NCI-H446 treated with DMSO at 0.1 percent for 48 hours (cell line): ENCODE data around the gene SERINC3.

Experiments used
- DNase-seq: peaks from one replicate; lab custom pipeline; 2025; lab: John Stamatoyannopoulos, UW

The SERINC3 gene

DNA sequence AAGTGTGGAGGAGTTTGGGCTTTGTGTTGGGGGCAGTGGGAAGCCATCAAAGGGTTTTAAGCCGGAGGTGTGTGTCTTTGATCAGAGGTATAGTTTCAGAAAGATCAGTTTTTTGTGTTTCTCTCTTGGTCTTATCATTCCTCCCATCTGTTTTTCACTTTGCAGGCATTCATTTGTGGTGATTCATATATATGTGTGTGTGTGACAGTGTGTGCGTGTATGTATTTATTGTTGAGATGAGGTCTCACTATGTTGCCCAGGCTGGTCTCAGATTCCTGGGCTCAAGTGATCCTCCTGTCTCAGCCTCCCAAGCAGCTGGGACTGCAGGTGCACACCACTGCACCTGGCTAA is 11.1 kb upstream of the SERINC3 start:
- no peak for DNase-seq

DNA sequence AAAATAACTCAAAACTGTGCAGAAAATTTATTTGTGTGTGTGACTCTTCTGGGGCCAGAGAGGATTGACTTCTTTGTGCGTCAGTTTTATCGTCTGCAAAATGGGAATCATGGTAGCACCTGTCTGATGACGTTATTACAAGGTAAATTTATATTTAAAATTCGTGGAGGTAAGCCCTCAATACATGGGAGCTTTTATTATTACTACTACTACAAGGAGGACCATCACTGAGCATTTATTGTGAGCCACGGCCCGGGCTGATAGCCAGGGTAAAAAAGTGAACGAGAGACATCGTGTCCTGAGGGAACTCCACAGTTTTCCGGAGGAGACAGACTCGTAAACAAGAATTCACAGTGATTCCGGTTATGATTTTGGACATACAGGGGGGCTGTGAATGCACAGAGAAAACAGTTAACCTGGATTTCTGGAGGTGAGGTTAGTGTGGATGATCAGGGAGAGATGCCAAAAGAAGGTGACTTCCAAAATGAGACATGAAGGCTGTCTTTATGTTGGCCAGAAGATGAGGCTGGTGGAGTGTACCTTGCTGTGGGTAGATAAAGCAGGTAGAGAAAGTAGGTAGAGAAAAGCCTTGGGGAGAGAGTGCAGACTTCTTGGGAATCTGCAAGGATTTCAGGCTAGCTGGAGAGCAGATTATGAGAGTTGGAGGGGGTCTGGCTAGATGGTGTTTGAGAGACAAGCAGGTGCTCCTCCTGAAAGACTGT is 10.6 kb upstream of the SERINC3 start:
- DNase-seq: no peak

DNA sequence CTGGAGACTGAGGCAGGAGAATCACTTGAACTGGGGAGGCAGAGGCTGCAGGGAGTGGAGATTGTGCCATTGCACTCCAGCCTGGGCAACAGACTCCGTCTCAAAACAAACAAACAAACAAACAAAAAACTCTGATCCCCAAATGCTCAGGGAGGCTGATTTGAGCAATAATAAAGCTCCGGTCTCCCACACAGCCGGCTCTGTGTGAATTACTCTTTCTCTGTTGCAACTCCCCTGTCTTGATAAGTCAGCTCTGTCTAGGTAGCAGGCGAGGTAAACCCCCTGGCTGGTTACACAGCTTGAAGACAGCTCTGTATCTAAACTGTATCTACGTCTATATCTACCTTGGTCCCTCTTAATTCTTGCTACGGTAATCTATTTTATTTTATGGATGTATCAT is 6.4 kb upstream of the SERINC3 start:
- DNase-seq: no peak

DNA sequence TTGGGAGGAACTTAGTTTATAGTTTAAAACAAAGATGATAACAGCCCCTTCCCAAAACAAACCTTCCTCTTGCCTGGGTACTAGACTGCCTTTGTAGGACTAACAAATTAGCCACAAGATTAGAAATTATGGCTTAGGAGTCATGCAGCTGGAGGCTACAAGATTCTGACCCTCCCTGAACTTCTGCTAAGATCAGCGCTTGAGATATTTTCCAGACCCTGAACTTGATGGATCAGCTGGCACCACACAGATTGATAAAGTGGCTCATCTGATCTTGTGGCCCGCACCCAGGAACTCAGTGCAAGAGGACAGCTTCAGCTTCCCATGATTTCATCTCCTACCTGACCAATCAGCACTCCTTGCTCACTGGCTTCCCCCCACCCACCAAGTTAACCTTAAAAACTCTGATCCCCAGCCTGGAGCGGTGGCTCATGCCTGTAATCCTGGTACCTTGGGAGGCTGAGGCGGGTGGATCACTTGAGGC is 5.9 kb upstream of the SERINC3 start:
- no peak for DNase-seq

DNA sequence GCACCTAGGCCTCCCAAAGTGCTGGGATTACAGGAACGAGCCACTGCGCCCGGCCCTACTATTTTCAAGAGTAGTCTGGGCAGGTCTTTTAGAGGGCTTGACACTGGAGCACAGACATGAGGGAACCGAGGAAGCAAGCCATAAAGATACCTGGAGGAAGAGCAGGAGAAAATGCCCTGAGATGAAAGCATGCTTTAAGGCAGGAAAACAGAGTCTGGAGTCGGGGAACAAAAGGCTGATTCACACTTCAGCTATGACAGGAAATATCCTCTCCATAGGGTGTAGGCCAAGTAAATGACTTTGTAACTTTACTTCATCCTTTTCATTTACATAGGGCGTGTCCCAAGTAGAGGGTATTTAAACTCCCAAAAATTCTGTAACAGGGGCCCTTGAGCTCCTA is 4.3 kb upstream of the SERINC3 start:
- no peak for DNase-seq

DNA sequence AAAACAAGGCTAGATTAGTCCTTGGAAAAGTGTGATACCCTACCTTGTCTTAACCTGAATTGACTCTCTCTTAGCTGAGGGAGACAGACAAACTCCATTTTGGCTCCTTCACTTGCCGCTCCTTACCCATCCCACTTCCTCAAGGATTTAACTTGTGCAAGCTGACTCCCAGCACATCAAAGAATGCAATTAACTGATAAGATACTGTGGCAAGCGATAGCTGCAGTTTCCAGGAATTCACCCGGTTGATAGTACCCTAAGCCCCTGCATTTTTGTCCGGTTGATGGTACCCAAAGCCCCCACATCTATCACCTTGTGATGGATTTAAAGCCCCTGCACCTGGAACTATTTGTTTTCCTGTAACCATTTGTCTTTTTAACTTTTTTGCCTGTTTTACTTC is 1.9 kb upstream of the SERINC3 start:
- no peak for DNase-seq

DNA sequence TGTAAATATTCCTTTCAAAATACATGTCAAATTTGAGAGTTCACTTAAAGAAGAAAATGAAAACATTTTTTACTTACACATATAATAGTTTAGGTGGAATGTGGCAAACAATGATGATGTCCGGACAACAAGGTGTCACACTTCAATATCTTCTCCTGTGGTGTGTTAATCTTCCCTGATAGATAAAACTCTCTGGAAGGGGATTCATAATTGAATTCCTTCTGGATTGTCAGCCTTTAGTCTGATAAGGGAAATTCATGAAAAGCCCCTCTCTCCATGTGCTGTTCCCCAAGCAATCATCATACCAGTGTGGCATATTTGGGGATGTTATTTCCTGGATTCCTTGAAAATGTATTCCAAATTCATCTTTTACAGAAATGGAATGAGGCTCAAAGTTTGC is 971 bp upstream of the SERINC3 start:
- no peak for DNase-seq

DNA sequence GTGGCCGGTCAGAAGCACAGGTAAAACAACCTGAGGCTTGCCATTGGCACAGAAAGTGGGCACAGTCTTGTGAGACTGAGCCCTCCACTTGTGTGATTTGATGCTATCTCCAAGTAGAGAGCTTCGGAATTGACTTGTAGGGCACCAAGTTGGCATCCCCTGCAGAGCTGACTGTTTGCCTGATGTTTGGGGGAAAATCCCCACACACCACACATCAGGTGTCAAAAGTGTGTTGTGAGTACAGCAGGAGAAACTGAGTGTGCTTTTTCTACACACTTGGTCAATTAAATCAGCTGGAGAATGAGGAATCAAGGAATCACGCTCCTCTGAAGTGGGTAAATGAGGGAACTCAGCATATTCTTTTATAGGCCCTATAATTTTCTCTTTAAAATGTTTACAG is 989 bp downstream of the SERINC3 start:
- DNase-seq: no peak

DNA sequence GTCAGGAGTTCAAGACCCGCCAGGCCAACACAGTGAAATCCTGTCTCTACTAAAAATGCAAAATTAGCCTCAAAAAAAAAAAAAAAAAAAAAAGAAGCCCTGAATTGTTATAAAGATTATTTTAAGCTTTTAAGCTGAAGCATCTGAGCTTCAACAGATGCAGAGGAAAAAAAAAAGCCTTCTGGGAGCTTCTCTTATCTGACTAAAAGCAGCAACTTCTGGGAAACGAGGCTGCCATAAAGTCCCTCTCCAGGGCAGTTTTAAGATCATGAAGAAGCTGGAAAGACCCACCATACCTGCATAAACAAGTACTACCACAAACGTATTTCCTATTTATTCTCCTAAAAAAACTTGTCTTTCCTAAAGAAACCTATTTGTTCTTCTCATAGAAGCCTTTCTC is 3.6 kb downstream of the SERINC3 start:
- DNase-seq: no peak

DNA sequence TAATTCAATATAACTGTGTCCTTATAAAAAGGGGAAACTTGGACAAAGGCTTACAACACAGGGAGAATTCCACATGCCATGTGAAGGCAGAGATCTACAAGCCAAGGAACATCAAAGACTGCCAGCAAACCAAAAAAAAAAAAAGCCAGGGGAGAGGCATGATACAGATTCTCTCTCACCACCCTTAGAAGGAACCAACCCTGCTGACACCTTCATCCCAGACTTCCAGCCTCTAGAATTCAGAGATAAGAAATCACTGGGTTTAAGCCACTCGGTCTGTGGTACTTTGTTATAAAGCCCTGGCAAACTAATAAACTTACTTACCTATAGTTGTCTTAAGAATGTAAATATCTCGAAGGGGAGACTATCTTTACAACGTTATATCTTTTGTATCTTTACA is 4.4 kb downstream of the SERINC3 start:
- DNase-seq: no peak

DNA sequence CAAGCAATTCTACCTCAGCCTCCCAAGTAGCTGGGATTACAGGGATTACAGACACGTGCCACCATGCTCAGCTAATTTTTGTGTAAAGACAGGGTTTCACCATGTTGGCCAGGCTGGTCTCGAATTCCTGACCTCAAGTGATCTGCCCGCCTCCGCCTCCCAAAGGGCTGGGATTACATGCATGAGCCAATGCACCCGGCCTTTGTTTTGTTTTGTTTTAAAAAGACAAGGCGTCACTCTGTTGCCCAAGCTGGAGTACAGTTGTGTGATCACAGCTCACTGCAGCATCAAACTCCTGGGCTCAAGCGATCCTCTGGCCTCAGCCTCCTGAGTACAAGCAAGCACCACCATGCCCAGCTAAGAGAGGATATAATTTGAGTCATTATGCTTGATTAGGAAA is 5.4 kb downstream of the SERINC3 start:
- DNase-seq: no peak

DNA sequence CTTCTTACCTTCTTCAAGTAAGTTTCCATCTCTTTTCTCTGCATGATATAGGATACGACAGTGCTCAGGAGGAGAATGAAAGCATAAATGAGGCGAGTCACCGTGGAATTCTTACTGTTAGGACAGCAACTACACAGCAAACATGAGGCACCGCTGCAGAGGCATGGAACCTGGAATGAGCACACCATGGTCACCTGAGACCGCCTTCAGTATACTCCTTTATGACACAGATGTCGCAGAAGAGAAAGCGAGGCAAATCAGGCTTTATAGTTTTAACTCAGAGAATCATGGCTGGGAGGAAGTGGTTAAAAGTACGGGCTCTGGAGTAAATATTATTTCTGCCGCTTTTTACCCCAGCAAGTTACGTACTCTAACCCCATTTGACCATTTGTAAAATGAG is 8.0 kb downstream of the SERINC3 start:
- no peak for DNase-seq

DNA sequence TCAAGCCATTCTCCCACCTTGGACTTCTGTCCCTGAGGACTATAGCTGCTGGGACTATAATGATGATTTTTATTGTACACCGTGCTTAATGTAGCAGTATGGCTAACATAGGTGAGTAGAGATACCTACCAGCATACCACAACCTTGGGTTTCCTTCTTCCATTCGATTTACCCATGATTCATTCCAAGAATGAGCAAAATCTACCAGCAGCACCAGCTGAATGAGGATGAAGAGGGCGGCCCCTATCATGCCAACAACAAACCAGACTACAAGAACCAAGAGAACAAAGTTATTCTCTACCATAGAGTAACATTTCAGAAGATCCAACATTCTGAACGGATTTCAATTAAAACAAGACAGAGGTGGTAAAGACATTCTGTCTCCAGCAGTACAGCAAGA is 12.1 kb downstream of the SERINC3 start:
- no peak for DNase-seq

DNA sequence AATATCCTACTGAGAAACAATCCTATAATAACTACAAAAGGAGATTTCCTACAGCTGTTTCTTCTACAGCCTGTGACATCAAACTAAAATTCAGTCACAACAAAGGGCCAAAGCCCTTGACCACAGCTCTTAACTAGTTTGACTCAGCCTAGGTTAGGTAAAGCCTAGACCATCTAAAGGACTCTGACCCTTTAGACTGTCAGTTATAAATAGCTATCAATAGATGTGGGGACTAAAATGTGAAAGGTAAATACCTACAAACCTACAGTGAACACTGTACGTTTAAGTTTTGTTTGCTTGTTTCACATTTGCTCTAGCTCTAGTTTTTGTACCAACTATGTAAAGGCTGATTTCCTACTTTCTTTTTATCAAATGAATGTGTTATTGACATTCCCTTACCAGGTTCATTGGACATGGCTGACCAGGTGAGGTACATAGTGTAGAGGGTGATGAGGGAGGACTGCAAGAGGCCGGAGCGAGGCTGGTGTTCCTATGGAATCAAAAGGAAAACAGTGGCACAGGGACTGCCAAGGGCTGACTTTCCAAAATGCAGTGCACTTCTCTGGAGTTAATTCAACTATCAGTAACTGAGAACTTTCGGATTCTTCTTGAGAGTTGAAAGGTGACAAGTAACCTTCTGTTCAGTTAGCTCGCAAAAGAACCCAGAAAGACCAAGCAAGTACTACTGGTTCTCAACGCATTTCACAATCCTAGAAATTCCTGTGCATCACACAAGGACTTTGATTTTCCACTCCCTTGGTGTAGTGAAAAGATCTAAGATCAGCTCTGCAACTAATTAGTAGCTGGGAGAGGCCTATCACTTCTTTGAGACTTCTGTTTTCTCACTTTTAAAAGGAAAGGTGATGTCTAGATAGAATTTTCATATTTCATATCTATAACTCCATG is 17.2 kb downstream of the SERINC3 start:
- DNase-seq: no peak

DNA sequence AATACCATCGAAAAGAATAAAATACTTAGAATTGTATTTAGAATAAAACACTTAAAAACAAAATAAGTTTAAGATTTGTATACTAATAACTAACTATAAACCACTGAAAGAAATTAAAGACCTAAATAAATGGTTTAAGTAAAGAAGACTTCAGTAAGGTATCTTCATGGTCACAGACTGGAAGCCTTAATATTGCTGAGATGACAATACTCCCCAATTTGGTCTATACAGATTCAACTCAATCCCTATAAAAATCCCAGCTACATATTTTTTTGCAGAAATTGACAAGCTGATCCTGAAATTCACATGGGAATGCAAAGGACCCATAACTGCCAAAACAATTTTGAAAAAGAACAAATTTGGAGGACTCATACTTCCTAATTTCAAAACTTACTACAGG is 18.9 kb downstream of the SERINC3 start:
- no peak for DNase-seq

DNA sequence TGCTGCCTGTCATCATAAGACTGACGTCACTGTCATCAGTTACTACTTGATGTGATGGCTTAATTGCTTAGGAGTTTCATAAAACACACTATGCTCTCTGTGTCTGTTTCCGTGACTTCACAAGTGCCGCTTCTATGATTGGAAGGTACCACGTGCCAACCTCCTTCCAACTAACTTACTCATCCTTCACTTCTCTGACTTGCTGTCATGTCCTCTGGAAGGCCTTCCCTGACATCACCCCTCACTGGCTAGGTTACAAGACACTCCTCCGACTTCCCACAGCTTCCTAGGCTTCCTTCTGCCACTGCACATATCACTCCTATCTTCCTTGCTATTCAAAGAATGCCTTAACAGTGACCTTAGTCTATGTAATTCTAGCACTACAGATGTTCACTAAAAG is 20.4 kb downstream of the SERINC3 start:
- no peak for DNase-seq

DNA sequence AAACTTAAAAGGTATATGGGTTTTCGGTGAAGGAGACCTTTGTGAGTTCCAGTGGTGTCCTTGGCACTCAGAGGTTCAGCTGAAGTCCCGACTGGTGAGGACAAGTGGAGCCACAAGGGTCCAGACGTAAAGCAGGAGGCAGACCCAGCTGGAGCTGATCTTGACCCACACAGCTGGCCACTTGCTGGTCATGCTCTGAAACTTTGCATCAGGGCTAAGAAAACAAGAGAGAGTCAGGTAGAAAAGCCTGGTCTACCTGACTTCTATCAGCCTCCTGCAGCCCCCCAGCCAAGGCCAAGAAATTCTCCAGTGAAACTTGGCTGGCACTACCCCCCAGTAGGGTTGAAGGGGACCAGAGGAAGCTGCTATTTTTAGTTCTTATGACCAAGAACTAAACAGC is 21.6 kb downstream of the SERINC3 start:
- no peak for DNase-seq

DNA sequence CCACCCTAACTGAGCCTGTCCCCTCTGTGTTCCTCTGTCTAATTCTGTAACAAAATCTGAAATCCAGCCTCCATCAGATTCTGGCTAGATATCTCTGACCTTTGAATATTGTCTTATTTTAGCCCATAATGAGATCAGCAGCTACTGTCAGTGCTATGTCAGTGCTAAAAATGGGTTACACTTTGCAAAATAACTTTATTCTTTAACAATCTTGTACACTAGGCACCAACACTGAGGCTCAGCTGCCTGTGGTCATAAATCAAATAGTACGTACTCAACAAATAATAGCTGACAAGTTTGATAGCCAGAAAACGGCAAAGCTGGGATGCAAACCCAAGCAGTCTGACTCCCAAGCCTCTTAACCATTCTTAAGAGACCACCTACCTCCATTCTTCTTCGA is 24.1 kb downstream of the SERINC3 start:
- no peak for DNase-seq

DNA sequence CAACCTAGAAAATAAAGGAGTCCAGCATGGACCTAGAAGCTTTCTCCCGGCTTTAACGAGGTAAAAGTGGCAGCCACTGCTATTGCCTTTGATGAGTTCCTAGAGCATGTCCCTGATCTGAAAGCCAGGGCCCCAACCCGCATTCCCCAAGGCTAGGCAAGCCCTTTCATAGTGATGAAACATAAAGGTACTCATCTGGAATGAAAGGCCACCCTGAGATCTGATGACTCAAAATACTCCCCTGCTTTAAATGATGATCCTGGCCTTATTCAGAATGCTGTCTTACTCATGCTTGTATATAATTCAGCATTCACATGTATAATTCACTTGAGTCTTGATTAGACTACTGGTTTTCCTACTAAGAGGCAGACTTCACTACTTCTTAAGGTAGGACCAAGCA is 24.9 kb downstream of the SERINC3 start:
- no peak for DNase-seq

DNA sequence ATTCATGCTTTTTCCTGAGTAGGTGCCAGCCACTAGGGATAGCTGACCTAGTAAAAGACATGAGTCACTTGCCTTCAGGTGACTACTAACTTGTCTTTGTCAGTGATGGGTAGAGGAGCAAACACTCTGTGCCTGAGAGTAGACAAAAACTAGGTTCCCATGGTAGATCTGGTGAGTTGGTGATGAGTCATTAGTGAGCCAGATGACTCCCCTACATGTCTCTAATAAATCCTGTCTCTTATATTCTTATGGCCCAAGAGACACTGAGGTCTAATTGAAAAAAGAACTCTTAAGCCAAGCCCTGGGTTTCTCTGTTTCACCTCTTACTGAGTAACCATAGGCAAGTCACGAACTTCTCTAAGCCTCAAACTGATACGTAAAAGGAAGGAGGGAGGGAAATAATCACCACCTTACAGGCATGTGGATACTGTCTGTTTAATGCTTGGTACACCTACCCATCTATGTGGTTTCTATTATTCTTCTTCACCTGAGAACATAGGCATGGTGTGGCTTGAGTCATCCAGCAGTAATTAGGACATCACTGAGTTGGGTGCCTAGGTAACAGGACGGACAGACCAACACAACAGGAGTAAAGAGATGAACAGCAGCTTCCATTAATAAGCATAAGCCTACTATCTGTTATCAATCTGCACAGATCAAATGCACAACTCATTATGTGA is 25.9 kb downstream of the SERINC3 start:
- DNase-seq: no peak

DNA sequence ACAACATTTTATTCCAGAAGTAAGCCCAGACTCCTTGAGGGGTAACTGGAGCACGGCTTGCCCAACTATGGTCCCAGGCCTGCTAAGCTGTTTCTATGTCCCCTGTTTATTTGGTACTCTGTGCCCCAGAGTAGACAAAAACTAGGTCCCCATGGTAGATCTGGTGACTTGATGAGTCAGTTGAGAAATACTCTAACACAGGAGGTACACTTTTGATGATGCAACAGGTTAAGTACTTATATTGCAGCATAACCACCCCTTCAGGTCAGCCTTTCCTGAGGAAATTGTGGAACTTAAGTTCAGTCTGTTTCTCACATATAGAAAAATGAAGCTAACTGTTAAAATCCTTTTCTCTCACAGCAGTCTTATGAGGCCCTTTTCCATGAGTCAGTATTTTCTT is 26.6 kb downstream of the SERINC3 start:
- DNase-seq: no peak

DNA sequence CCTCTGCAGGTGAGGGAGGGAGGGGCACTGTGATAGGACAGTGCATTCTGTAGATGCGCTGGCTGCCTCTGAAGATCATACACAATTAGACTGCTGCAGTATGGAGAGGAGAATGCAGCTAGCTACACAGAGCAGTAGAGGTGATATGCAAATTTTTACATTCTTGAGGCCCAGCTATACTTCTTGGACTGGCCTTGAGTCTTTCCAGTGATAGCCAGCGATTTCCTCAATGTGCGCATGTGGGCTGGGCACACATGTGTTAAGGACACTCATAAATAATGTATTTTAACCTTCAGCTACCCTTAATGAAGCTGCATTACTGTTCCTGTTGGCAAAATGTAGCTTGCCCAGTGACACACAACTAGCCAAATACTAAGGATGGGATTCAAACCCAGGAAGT is 27.2 kb downstream of the SERINC3 start:
- DNase-seq: no peak

DNA sequence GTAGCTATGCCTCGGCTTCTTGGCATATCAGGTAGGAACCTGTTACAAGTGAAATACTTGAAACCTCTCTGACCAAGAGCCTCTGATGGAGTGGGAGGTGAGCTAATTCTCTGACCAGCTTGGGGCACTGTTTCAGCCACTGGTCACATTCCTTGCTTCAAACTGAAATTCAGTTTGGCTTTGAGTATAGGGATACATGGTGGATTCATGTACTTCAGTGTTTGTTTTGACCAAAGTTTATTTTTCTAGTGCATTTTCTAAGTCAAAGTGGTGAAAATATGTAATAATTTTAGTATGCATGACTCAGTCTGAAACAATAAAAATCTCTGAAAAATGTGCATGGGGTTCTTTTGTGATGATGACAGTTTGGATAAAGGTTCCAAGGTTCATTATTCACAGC is 27.6 kb downstream of the SERINC3 start:
- no peak for DNase-seq
